Upper lobe of left lung (tissue), 6 donors: Measurements from ENCODE around the gene SPTB. TPM values are rescaled to one million over a fixed set of nuclear protein-coding genes. Genes with fewer than 3 reads are reported as not detected.

Source experiments
- ATAC-seq, 2 donors: fragments of 200-7000 bp; cut with Tn5 transposase; one replicate each; pipeline ENCODE4 v1.9.1; 2022; ENCODE audit warnings: mild to moderate bottlenecking in 2 of 2, moderate library complexity in 2 of 2; ENCODE audit not compliant: low FRiP score in 2 of 2
- DNase-seq, 2 donors: peaks; one replicate each; pipeline ENCODE4 v3.0.0-alpha.2; 2019 to 2020
- H3K27ac ChIP-seq, 4 donors: fragments of 200-600 bp; sonication (generic); one replicate each; pipeline ENCODE4 v1.5.1; 2016 to 2019
- H3K27me3 ChIP-seq, 4 donors: fragments of 200-600 bp; sonication (generic); one replicate each; pipeline ENCODE4 v1.5.1; 2017 to 2019
- H3K36me3 ChIP-seq, 4 donors: fragments of 200-600 bp; sonication (generic); one replicate each; pipeline ENCODE4 v1.5.1; 2016 to 2019
- H3K4me1 ChIP-seq, 4 donors: fragments of 200-600 bp; sonication (generic); one replicate each; pipeline ENCODE4 v1.5.1; 2018 to 2019
- H3K4me3 ChIP-seq, 4 donors: fragments of 200-600 bp; sonication (generic); one replicate each; pipeline ENCODE4 v1.5.1; 2017 to 2019; ENCODE audit warnings: mild to moderate bottlenecking in 2 of 4, moderate library complexity in 1 of 4
- H3K9me3 ChIP-seq, 4 donors: fragments of 200-600 bp; sonication (generic); one replicate each; pipeline ENCODE4 v1.5.1; 2018 to 2019
- EP300 ChIP-seq, 4 donors: sonication (generic); formaldehyde crosslinking; IDR thresholded peaks; one replicate each; pipeline ENCODE4 v1.5.1; 2017; ENCODE audit warnings: antibody characterized with exemption in 4 of 4, control low read depth in 2 of 4
- POLR2A ChIP-seq, 4 donors: fragments of 450-650 bp; IDR thresholded peaks; one replicate each; pipeline ENCODE4 v1.5.1; 2016 to 2017; ENCODE audit warnings: antibody characterized with exemption in 4 of 4, mild to moderate bottlenecking in 2 of 4
- POLR2AphosphoS5 ChIP-seq, 2 donors: sonication (generic); formaldehyde crosslinking; IDR thresholded peaks; one replicate each; pipeline ENCODE4 v1.5.1; 2017; ENCODE audit warnings: antibody characterized with exemption in 2 of 2
- WGBS, 2 donors: methylation state at CpG; one replicate each; pipeline ENCODE4 v1.1.5; 2017 to 2018; 5-methylcytosine and 5-hydroxymethylcytosine counted together
- total RNA-seq, 6 donors: library from RNA; depleted of rRNA in 4 of 6; stranded (reverse); fragments of >200 nt in 4 of 6; gene quantifications; one replicate each; pipeline versions ENCODE4 v1.1.0 to v1.2.1, GENCODE V29; 2016 to 2021
- TF ChIP-seq, protein P1 (sequence below), 6 experiments: fragments of 450-650 bp in 4 of 6; fragments of 200-600 bp in 2 of 6; sonication (generic) in 2 of 6; IDR thresholded peaks; one replicate each; pipeline ENCODE4 v1.5.1; 2016 to 2019; ENCODE audit warnings: antibody characterized with exemption in 6 of 6
- donor health status: DM: no; HTN: no; CAD: no; lungs with moderate emphysema.
- donor health status: DM: no; HTN: yes; CAD: no; lungs with severe emphysema.

The SPTB gene
- total RNA-seq, 6 donors from 2014 or later = 2.1 to 3.3 (median 2.7) TPM

DNA sequence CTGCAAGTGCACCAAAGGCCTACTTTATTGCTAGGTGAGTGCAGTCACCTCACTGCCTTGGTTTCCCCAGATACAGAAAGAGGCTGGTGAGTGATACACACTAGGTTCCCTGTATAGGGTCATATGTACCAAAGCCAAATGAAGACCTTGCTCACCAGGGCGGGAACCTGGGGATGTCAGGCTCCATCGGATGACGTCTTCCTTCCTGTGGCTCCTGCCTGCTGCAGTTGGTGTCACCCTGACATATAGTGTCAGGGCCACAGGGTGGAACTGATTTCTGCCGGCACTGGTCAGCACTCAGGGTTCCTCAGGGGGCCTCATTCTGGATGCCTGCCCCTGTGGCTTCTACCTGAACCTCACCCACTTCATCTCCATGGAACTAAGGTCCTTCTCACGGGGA, 132.4 kb downstream of the SPTB start:
- WGBS, 2 donors = 78 to 93% methylated on average over 3 to 5 of the region's 5 CpGs
- H3K9me3 ChIP-seq = no peaks in the 10 kb centered on the region
- H3K4me1 ChIP-seq = peaks cover 0 to 15% (median 3%) of the 10 kb centered on the region in 4 donors
- no peak overlapping the region for H3K4me3 ChIP-seq
- H3K36me3 ChIP-seq = peaks cover 0 to 18% (median 13%) of the 10 kb centered on the region in 4 donors
- no peaks in the 10 kb centered on the region for H3K27me3 ChIP-seq
- peak overlapping the region in 1 of 4 donors; percentile 35 for H3K27ac ChIP-seq
- DNase-seq (no peak), ATAC-seq (no peak)
- no peak for TF ChIP-seq POLR2AphosphoS5 (IDR thresholded peaks at IDR 0.05)
- TF ChIP-seq, protein P1, sequence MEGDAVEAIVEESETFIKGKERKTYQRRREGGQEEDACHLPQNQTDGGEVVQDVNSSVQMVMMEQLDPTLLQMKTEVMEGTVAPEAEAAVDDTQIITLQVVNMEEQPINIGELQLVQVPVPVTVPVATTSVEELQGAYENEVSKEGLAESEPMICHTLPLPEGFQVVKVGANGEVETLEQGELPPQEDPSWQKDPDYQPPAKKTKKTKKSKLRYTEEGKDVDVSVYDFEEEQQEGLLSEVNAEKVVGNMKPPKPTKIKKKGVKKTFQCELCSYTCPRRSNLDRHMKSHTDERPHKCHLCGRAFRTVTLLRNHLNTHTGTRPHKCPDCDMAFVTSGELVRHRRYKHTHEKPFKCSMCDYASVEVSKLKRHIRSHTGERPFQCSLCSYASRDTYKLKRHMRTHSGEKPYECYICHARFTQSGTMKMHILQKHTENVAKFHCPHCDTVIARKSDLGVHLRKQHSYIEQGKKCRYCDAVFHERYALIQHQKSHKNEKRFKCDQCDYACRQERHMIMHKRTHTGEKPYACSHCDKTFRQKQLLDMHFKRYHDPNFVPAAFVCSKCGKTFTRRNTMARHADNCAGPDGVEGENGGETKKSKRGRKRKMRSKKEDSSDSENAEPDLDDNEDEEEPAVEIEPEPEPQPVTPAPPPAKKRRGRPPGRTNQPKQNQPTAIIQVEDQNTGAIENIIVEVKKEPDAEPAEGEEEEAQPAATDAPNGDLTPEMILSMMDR (IDR thresholded peaks at IDR 0.05) = no peak
- TF ChIP-seq POLR2A (IDR thresholded peaks at IDR 0.05) = no peak
- TF ChIP-seq EP300 (IDR thresholded peaks at IDR 0.05) = no peak

DNA sequence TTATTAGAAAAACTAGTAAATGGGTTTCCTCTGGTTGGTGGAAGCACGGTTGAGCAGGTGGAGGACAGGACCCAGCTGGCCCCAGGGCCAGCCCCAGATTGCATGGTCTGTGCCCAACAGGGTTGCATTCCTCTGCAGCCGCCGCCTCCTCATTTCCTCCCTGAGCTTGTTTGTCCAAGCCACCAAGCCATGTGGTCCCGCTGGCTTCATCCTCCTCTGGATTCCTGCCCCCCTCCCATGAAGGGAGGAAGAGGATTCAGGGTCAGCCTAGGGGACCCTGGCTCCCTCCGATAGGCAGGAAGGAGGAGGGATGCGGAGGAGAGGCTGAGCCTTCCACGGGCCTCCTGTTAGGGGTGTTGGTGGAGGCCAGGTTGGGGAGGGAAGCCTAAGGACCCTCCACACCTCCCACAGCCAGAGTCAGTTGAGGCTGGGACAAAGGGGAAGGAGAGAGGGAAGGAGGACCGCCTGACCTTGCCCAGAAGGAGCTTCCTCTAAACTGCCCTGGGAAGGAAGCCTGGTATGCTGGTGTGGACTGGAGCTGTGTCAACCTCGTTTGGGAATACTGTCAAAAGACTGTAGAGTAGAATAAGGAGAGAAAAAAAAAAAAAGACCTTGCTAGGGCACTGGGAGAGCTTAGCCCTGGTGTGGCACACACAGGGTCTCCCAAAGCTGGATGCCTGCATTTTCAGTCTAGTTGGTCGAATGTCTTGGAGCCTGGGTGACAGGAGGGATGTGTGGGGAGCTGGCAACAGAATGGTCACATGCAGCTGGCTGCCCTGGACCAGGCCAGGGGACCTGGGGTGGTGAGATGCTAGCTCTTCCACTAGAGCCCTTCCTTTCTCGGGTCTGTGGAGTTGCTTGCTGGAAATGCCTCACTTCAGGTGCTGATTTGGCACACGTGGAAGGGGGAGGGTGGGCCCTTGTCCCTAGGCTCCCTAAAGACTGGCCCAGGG, 133.1 kb downstream of the SPTB start:
- H3K27me3 ChIP-seq = no peaks in the 10 kb centered on the region
- ATAC-seq (peak; percentile 3 to 7), DNase-seq (no peak)
- peak overlapping the region in 1 of 4 donors; percentile 35 for H3K27ac ChIP-seq
- H3K9me3 ChIP-seq = no peaks in the 10 kb centered on the region
- TF ChIP-seq, protein P1 (IDR thresholded peaks at IDR 0.05) = no peak
- no peak for TF ChIP-seq POLR2A (IDR thresholded peaks at IDR 0.05)
- no peak for TF ChIP-seq EP300 (IDR thresholded peaks at IDR 0.05)
- TF ChIP-seq POLR2AphosphoS5 (IDR thresholded peaks at IDR 0.05) = no peak
- 53 to 54% methylated on average over 8 to 12 of the region's 12 CpGs for WGBS, 2 donors
- H3K4me3 ChIP-seq = no peak overlapping the region
- peaks cover 0 to 25% (median 20%) of the 10 kb centered on the region in 4 donors for H3K36me3 ChIP-seq
- H3K4me1 ChIP-seq = peaks cover 0 to 15% (median 3%) of the 10 kb centered on the region in 4 donors

DNA sequence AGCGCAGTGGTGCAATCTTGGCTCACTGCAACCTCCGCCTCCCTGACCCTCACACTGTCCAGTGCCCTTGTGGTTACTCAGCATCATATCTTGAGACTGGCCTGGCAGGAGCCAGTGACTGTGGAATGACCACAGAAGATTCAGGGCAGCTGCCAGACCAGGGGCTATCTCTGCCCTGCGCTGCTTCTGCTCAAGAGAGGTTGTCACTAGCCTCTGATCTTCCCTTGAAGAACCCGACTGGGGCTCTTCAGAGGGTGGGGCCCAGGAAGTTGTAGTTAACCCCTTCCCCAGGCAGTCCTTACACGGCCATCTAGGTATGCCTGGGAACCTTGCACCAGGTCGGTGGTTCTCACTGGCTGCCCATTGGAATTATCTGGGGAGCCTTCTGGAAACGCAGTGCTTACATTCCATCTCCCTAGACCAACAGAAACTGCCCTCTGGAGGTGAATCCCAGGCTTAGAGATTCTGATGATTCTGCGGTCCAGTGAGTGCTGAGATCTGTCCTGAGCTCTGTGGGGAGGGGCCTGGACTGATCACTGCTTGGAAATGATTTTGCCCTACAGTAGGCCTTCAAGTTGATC, 134.1 kb downstream of the SPTB start:
- no peaks in the 10 kb centered on the region for H3K27me3 ChIP-seq
- H3K4me3 ChIP-seq = no peak overlapping the region
- 64 to 74% methylated on average over 6 to 8 of the region's 8 CpGs for WGBS, 2 donors
- ATAC-seq (no peak), DNase-seq (no peak)
- peaks cover 0 to 15% (median 3%) of the 10 kb centered on the region in 4 donors for H3K4me1 ChIP-seq
- TF ChIP-seq POLR2A (IDR thresholded peaks at IDR 0.05) (no peak), POLR2AphosphoS5 (IDR thresholded peaks at IDR 0.05) (no peak), EP300 (IDR thresholded peaks at IDR 0.05) (no peak)
- TF ChIP-seq, protein P1 (IDR thresholded peaks at IDR 0.05) = no peak
- H3K9me3 ChIP-seq = no peaks in the 10 kb centered on the region
- peaks cover 4 to 32% (median 28%) of the 10 kb centered on the region in 4 donors for H3K36me3 ChIP-seq
- peak overlapping the region in 1 of 4 donors; percentile 34 for H3K27ac ChIP-seq

DNA sequence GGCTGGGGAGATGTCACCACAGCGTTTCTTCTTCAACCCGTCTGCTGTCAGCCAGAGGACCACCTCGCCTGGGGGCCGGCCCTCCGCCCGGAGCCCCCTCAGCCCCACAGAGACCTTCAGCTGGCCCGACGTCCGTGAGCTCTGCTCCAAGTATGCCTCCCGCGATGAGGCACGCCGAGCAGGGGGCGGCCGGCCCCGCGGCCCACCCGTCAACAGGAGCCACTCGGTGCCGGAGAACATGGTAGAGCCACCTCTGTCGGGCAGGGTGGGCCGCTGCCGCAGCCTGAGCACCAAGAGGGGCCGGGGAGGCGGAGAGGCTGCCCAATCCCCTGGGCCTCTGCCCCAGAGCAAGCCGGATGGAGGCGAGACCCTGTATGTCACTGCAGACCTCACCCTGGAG, 136.6 kb downstream of the SPTB start:
- Histone ChIP-seq H3K36me3 (peaks cover 4 to 51% (median 36%) of the 10 kb centered on the region in 4 donors), H3K4me3 (no peak overlapping the region), H3K27ac (no peak overlapping the region), H3K4me1 (peaks cover 0 to 15% (median 3%) of the 10 kb centered on the region in 4 donors), H3K27me3 (no peaks in the 10 kb centered on the region), H3K9me3 (no peaks in the 10 kb centered on the region)
- DNase-seq (peak in 1 of 2 donors; percentile 82), ATAC-seq (no peak)
- 96 to 100% methylated on average over 1 to 5 of the region's 27 CpGs for WGBS, 2 donors
- TF ChIP-seq EP300 (IDR thresholded peaks at IDR 0.05) (no peak), POLR2AphosphoS5 (IDR thresholded peaks at IDR 0.05) (no peak), POLR2A (IDR thresholded peaks at IDR 0.05) (no peak)
- TF ChIP-seq, protein P1 (IDR thresholded peaks at IDR 0.05) = no peak
